Right lobe of liver (tissue), 6 donors: ENCODE measurements around the gene STK24. TPM values are rescaled to one million over a fixed set of nuclear protein-coding genes. Genes with fewer than 3 reads are reported as not detected.

ENCODE experiments used
- ATAC-seq, 4 donors: fragments of 200-7000 bp; cut with Tn5 transposase; one replicate each; pipeline ENCODE4 v1.9.1; 2020; ENCODE audit warnings: mild to moderate bottlenecking in 4 of 4, moderate library complexity in 4 of 4
- DNase-seq, 3 donors: peaks; one replicate each; pipeline ENCODE4 v3.0.0-alpha.2; 2020
- H3K27ac ChIP-seq, 3 donors: fragments of 200-600 bp; one replicate each; pipeline ENCODE4 v1.8.0; 2022
- H3K27me3 ChIP-seq, 2 donors: fragments of 200-600 bp; one replicate each; pipeline ENCODE4 v1.8.0; 2022
- H3K36me3 ChIP-seq, 4 donors: fragments of 200-600 bp; sonication (generic) in 1 of 4; one replicate each; pipeline versions ENCODE4 v1.5.1 to v1.8.0; 2017 to 2022; ENCODE audit warnings: control low read depth in 1 of 4
- H3K4me1 ChIP-seq, 4 donors: fragments of 200-600 bp; sonication (generic) in 1 of 4; one replicate each; pipeline versions ENCODE4 v1.5.1 to v1.8.0; 2017 to 2022; ENCODE audit warnings: control low read depth in 1 of 4
- H3K4me3 ChIP-seq, 3 donors: fragments of 200-600 bp; one replicate each; pipeline ENCODE4 v1.8.0; 2022
- H3K9me3 ChIP-seq, 4 donors: fragments of 200-600 bp; sonication (generic) in 1 of 4; one replicate each; pipeline versions ENCODE4 v1.5.1 to v1.8.0; 2017 to 2022; ENCODE audit warnings: control low read depth in 1 of 4
- POLR2A ChIP-seq: fragments of 450-650 bp; IDR thresholded peaks from one replicate; pipeline ENCODE4 v1.6.1; 2017; ENCODE audit warnings: antibody characterized with exemption, mild to moderate bottlenecking
- WGBS: methylation state at CpG from one replicate; pipeline ENCODE4 v1.1.6; 2018; ENCODE audit warnings: low coverage, low lambda C conversion rate; ENCODE audit not compliant: insufficient coverage; ENCODE audit errors: missing lambda C conversion rate; 5-methylcytosine and 5-hydroxymethylcytosine counted together
- intact Hi-C, 2 donors: fragments of 100-400 bp; cut with DNase I; formaldehyde crosslinking; loops; one replicate each; pipeline versions ENCODE4 v1.11.2 to v1.14.1; 2022
- total RNA-seq, 6 experiments: library from RNA; depleted of rRNA in 2 of 6; stranded (reverse); fragments of >200 nt in 2 of 6; fragmentation: NEBNext Ultra II Directional in 3 of 6; extraction: Animal tissue kit (Norgen Biotek cat#: 25700) in 3 of 6; gene quantifications; one replicate each; pipeline versions ENCODE4 v1.1.0 to v1.2.4, GENCODE V29; 2016 to 2023
- TF ChIP-seq, protein P1 (sequence below), 4 donors: fragments of 200-600 bp in 3 of 4; fragments of 450-650 bp in 1 of 4; IDR thresholded peaks; one replicate each; pipeline versions ENCODE4 v1.5.1 to v1.8.0; 2016 to 2022; ENCODE audit warnings: antibody characterized with exemption in 4 of 4, mild to moderate bottlenecking in 2 of 4
- donor health status: DM: no; HTN: yes; CAD: no.
- donor health status: DM: no; HTN: no; CAD: no.
- donor health status: DM: no; HTN: no; CAD: no.
- donor health status: DM: no; HTN: yes; CAD: no.
- donor health status: DM: no; HTN: yes; CAD: no.

STK24 gene
- total RNA-seq, 6 experiments from 2014 or later, result 14.8 to 40.8 (median 28.6) TPM

DNA sequence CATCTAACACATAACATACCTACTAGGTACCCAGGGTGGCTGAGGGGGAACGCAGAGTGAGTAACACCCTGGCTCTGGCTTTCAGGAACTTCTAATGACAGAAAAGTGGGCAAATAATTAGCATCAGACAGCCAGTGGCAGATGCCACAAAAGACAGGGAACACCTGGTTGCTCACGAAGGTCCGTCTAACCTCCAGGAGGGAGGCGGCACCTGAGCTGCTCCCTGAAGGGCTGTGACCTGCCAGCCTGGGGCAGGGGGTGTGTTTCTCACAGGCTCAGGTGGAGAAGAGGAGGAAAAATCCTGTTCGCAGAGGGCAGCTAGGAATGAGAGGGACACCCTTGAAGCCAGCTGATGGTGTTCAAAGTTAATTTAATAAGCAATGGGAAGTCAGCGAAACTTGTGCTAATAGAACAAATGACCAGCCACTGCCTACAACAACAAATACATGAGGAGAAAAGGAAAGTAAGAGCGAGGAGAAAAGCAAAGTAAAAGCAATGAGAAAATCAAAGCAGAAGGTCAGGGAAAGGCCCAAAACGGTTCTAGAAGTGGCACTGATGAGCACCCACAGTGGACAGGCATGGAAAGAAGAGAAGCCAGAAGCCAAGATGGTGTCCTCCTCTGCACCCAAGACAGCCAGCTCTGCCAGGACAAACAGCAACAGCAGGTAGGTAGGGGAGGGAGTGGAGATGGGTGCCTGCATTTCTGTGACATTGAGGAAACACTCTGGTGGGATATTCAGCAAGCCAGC, 87.3 kb downstream of the STK24 start:
- Histone ChIP-seq H3K27me3 (no peaks in the 10 kb centered on the region), H3K4me1 (peaks cover 0 to 54% (median 20%) of the 10 kb centered on the region in 4 donors), H3K9me3 (no peaks in the 10 kb centered on the region), H3K4me3 (no peak overlapping the region), H3K27ac (peak overlapping the region in 2 of 3 donors; percentile 6 to 69), H3K36me3 (no peaks in the 10 kb centered on the region)
- ATAC-seq (peak in 3 of 4 donors; percentile 7 to 61 (median 28)), DNase-seq (no peak)
- WGBS, result 61% methylated on average over 7 of the region's 8 CpGs
- TF ChIP-seq, protein P1, sequence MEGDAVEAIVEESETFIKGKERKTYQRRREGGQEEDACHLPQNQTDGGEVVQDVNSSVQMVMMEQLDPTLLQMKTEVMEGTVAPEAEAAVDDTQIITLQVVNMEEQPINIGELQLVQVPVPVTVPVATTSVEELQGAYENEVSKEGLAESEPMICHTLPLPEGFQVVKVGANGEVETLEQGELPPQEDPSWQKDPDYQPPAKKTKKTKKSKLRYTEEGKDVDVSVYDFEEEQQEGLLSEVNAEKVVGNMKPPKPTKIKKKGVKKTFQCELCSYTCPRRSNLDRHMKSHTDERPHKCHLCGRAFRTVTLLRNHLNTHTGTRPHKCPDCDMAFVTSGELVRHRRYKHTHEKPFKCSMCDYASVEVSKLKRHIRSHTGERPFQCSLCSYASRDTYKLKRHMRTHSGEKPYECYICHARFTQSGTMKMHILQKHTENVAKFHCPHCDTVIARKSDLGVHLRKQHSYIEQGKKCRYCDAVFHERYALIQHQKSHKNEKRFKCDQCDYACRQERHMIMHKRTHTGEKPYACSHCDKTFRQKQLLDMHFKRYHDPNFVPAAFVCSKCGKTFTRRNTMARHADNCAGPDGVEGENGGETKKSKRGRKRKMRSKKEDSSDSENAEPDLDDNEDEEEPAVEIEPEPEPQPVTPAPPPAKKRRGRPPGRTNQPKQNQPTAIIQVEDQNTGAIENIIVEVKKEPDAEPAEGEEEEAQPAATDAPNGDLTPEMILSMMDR (IDR thresholded peaks at IDR 0.05), result no peak
- TF ChIP-seq POLR2A, result no peak
- intact Hi-C loops, result loop anchor here in 1 of 2 donors (10.0 kb wide), 1 partner anchor 75 kb away; no protein-coding TSS in a partner anchor

DNA sequence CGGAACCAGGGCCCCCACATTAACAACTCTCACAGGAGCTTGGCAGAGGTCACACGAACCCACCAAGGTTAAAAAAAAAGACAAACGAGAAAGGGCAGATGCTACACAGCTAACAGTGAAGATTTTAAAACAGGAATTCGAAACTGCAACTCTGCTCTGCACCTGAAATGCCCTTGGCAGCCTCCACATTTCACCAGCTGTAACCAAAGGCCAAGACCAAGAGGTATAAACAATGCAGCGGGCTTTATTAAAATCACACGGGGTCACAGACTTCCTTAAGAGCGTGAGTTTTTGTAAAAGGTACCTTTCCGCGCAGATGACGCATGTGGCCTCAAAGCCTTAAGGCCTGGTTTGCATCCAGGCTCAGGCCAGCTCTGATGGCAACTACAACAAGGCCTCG, 88.2 kb downstream of the STK24 start:
- H3K4me3 ChIP-seq, result no peak overlapping the region
- no peaks in the 10 kb centered on the region for H3K36me3 ChIP-seq
- H3K27me3 ChIP-seq, result no peaks in the 10 kb centered on the region
- no peak for TF ChIP-seq POLR2A
- TF ChIP-seq, protein P1 (IDR thresholded peaks at IDR 0.05), result no peak
- no peaks in the 10 kb centered on the region for H3K9me3 ChIP-seq
- H3K4me1 ChIP-seq, result peaks cover 0 to 62% (median 26%) of the 10 kb centered on the region in 4 donors
- intact Hi-C loops, result loop anchor here in 1 of 2 donors (10.0 kb wide), 1 partner anchor 76 kb away; no protein-coding TSS in a partner anchor
- H3K27ac ChIP-seq, result no peak overlapping the region
- DNase-seq (no peak), ATAC-seq (no peak)
- WGBS, result 69% methylated on average over 7 of the region's 11 CpGs

DNA sequence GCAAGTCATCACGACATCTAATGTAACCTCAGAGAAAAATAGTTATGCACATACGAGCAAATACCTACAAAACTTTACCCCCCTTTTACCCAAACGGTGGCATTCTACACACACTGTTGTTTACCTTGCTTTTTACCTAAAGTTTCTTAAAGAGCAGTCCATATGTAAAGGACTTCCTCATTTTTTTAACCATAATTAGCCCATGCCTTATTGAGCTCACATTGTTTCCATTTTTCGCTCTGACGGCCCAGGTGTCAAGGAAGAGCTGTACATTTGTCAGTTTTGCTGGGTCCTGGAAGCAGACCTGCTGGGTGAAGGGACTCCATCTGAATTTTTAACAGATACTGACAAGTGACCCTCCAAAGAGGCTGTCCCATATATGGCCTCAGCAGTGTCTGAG, 89.4 kb downstream of the STK24 start:
- ATAC-seq (no peak), DNase-seq (no peak)
- 75% methylated on average over 5 of the region's 5 CpGs for WGBS
- H3K9me3 ChIP-seq, result no peaks in the 10 kb centered on the region
- no peaks in the 10 kb centered on the region for H3K27me3 ChIP-seq
- H3K4me3 ChIP-seq, result no peak overlapping the region
- TF ChIP-seq, protein P1 (IDR thresholded peaks at IDR 0.05), result no peak
- no peak for TF ChIP-seq POLR2A
- no peaks in the 10 kb centered on the region for H3K36me3 ChIP-seq
- peaks cover 0 to 68% (median 32%) of the 10 kb centered on the region in 4 donors for H3K4me1 ChIP-seq
- no peak overlapping the region for H3K27ac ChIP-seq
- intact Hi-C loops, result loop anchor here in 1 of 2 donors (10.0 kb wide), 1 partner anchor 77 kb away; no protein-coding TSS in a partner anchor

DNA sequence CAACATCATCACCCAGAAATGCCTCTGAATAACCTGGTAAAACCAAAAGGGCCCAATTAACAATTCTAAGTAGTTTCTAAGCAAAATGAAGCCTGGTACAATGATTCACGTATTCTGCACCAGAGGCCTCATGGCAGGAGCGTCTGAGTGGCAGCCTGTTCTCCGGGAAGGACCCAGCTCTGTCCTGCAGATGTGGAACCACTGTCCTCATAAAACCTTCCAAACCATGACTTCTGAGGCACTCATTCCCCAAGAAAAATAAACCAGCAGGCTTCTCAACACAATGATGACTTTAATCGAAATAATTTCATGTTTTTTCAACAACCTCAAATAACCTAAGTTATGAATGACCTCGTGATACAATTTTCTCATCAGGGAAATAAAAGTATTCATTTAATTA, 89.9 kb downstream of the STK24 start:
- TF ChIP-seq, protein P1 (IDR thresholded peaks at IDR 0.05), result no peak
- TF ChIP-seq POLR2A, result no peak
- H3K36me3 ChIP-seq, result no peaks in the 10 kb centered on the region
- DNase-seq, result no peak
- H3K27ac ChIP-seq, result no peak overlapping the region
- H3K4me3 ChIP-seq, result no peak overlapping the region
- H3K4me1 ChIP-seq, result peaks cover 0 to 68% (median 35%) of the 10 kb centered on the region in 4 donors
- no peak for ATAC-seq
- 88% methylated on average over 5 of the region's 5 CpGs for WGBS
- intact Hi-C loops, result loop anchor here in 1 of 2 donors (10.0 kb wide), 1 partner anchor 78 kb away; no protein-coding TSS in a partner anchor
- no peaks in the 10 kb centered on the region for H3K9me3 ChIP-seq
- H3K27me3 ChIP-seq, result no peaks in the 10 kb centered on the region
